ENCODE data around the gene ICAM2.

DNA sequence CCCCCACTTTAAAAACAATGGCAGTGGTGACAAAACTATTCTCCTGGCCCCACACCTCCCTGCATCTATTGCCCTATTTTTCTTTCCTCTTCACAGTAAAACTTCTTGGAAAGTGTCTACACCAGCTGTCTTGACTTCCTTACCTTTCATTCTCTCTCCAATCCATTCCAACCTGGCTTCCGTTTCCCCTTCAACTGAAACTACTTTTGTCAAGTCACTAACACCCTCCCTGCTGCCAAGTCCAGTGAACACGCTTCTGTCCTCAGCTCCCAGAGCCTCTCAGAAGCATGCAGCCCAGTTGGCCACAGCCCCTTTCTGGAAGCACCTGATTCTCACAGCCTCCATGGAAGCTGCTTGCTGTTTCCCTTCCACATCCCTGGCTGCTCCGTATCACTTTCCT is 43.7 kb downstream of the ICAM2 start:
- TF ChIP-seq, protein P1, sequence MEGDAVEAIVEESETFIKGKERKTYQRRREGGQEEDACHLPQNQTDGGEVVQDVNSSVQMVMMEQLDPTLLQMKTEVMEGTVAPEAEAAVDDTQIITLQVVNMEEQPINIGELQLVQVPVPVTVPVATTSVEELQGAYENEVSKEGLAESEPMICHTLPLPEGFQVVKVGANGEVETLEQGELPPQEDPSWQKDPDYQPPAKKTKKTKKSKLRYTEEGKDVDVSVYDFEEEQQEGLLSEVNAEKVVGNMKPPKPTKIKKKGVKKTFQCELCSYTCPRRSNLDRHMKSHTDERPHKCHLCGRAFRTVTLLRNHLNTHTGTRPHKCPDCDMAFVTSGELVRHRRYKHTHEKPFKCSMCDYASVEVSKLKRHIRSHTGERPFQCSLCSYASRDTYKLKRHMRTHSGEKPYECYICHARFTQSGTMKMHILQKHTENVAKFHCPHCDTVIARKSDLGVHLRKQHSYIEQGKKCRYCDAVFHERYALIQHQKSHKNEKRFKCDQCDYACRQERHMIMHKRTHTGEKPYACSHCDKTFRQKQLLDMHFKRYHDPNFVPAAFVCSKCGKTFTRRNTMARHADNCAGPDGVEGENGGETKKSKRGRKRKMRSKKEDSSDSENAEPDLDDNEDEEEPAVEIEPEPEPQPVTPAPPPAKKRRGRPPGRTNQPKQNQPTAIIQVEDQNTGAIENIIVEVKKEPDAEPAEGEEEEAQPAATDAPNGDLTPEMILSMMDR (IDR thresholded peaks at IDR 0.05 in 4 of 5, conservative IDR thresholded peaks at IDR 0.05 in 1 of 5), result no peak
- peak; percentile 27 to 38 for TF ChIP-seq POLR2A (IDR thresholded peaks at IDR 0.05)
